Endodermal cell (in vitro differentiated cells): Measurements from ENCODE around the gene TPMT. TPM values are rescaled to one million over a fixed set of nuclear protein-coding genes. Genes with fewer than 3 reads are reported as not detected.

Experiments
- DNase-seq: peaks from one replicate; pipeline ENCODE4 v3.0.0-alpha.2; 2017
- H3K27ac ChIP-seq: 2 replicates; pipeline ENCODE4 v1.5.1; 2013; ENCODE audit warnings: mild to moderate bottlenecking, low read depth, low read length, moderate library complexity
- H3K27me3 ChIP-seq: 2 replicates; pipeline ENCODE4 v1.6.1; 2013; ENCODE audit warnings: mild to moderate bottlenecking, low read length, moderate library complexity; ENCODE audit not compliant: insufficient read depth, control insufficient read depth, poor library complexity, severe bottlenecking
- H3K36me3 ChIP-seq: 2 replicates; pipeline ENCODE4 v1.7.0; 2013; ENCODE audit warnings: mild to moderate bottlenecking, low read length, moderate library complexity; ENCODE audit not compliant: control insufficient read depth, insufficient read depth
- H3K4me1 ChIP-seq: one replicate; pipeline ENCODE4 v1.7.0; 2013; ENCODE audit warnings: low read length; ENCODE audit not compliant: control insufficient read depth, insufficient read depth
- H3K4me3 ChIP-seq: 2 replicates; pipeline ENCODE4 v1.5.1; 2013; ENCODE audit warnings: mild to moderate bottlenecking, low read length, moderate library complexity
- H3K9ac ChIP-seq: 2 replicates; pipeline ENCODE4 v1.6.1; 2013; ENCODE audit warnings: mild to moderate bottlenecking, low read length, moderate library complexity; ENCODE audit not compliant: poor library complexity, severe bottlenecking; ENCODE audit errors: extremely low read depth
- H3K9me3 ChIP-seq: 2 replicates; pipeline ENCODE4 v1.6.1; 2013; ENCODE audit warnings: mild to moderate bottlenecking, low read length, moderate library complexity; ENCODE audit not compliant: control insufficient read depth
- H3K27ac Mint-ChIP-seq: 2 replicates; pipeline ENCODE4 v1.8.0; 2020; ENCODE audit warnings: mixed read lengths
- H3K27me3 Mint-ChIP-seq: 2 replicates; pipeline ENCODE4 v1.8.0; 2021; ENCODE audit warnings: mild to moderate bottlenecking, mixed read lengths; ENCODE audit not compliant: insufficient read depth
- H3K36me3 Mint-ChIP-seq: 2 replicates; pipeline ENCODE4 v1.8.0; 2020; ENCODE audit warnings: low read depth, mixed read lengths
- H3K4me1 Mint-ChIP-seq: 2 replicates; pipeline ENCODE4 v1.8.0; 2020; ENCODE audit warnings: mixed read lengths
- H3K4me3 Mint-ChIP-seq: 2 replicates; pipeline ENCODE4 v1.8.0; 2020; ENCODE audit warnings: mild to moderate bottlenecking, moderate library complexity, mixed read lengths
- H3K9me3 Mint-ChIP-seq: 2 replicates; pipeline ENCODE4 v1.8.0; 2020; ENCODE audit warnings: mild to moderate bottlenecking, mixed read lengths
- CTCF ChIP-seq: fragments of 200-600 bp; sonication (generic); conservative IDR thresholded peaks from 2 replicates; pipeline ENCODE4 v1.5.0; 2021; ENCODE audit warnings: antibody characterized with exemption, mild to moderate bottlenecking
- WGBS, 2 experiments: methylation state at CpG; one replicate each; pipeline versions ENCODE4 v1.1.5 to v1.1.7; 2013; ENCODE audit warnings: missing lambda C conversion rate in 2 of 2, mixed read lengths in 1 of 2; ENCODE audit not compliant: insufficient coverage in 1 of 2, insufficient read length in 1 of 2; 5-methylcytosine and 5-hydroxymethylcytosine counted together
- total RNA-seq, 2 donors: library from RNA; stranded (reverse); fragmentation: NEBNext Ultra II Directional in 1 of 2; extraction: Animal tissue kit (Norgen Biotek cat#: 25700) in 1 of 2; gene quantifications; 2 replicates in 1 of 2; 3 replicates in 1 of 2; pipeline ENCODE4 v1.2.1, GENCODE V29; 2021

The TPMT gene
- total RNA-seq, 2 donors from 2014 or later: 14.0 to 15.8 TPM

DNA sequence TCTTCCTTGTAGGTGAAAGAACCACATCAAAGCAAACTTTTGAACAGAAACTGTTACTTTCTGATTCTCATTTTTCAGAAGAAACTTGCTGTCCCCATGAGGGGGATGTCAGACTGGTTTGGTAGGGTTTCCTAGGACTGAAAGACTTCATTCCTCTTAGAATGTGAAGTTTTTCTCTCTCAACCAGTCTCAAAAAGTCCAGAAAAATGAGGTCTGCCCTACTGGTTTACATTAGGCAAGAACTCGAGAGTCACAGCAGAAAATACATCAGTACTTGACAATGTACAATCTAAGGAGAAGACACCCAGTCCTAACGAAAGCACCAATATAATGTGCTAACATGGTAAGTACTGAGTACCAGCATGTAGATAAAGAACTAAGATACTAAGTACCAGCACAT, 19.7 kb downstream of the TPMT start:
- H3K4me3 Mint-ChIP-seq: no peak overlapping the region
- no peaks in the 10 kb centered on the region for H3K27me3 Mint-ChIP-seq
- no peak overlapping the region for H3K27ac Mint-ChIP-seq
- WGBS, 2 experiments: 91 to 100% methylated on average over 1 to 2 of the region's 2 CpGs
- no peaks in the 10 kb centered on the region for H3K9me3 ChIP-seq
- no peaks in the 10 kb centered on the region for H3K27me3 ChIP-seq
- no peak overlapping the region for H3K4me3 ChIP-seq
- no peak for DNase-seq
- peaks cover 50% of the 10 kb centered on the region for H3K36me3 Mint-ChIP-seq
- H3K27ac ChIP-seq: no peak overlapping the region
- peaks cover 41% of the 10 kb centered on the region for H3K36me3 ChIP-seq
- no peaks in the 10 kb centered on the region for H3K4me1 Mint-ChIP-seq
- no peak overlapping the region for H3K9ac ChIP-seq
- H3K9me3 Mint-ChIP-seq: no peaks in the 10 kb centered on the region
- TF ChIP-seq CTCF: no peak
- no peaks in the 10 kb centered on the region for H3K4me1 ChIP-seq

GRCh38 chr6:18132346-18132745, 22.5 kb downstream of the TPMT start:
- H3K36me3 Mint-ChIP-seq: peaks cover 38% of the 10 kb centered on the region
- Histone ChIP-seq H3K36me3 (peaks cover 18% of the 10 kb centered on the region), H3K4me3 (no peak overlapping the region), H3K4me1 (no peaks in the 10 kb centered on the region), H3K9me3 (no peaks in the 10 kb centered on the region), H3K27me3 (no peaks in the 10 kb centered on the region), H3K27ac (no peak overlapping the region), H3K9ac (no peak overlapping the region)
- H3K4me1 Mint-ChIP-seq: no peaks in the 10 kb centered on the region
- H3K27me3 Mint-ChIP-seq: no peaks in the 10 kb centered on the region
- H3K4me3 Mint-ChIP-seq: no peak overlapping the region
- H3K9me3 Mint-ChIP-seq: no peaks in the 10 kb centered on the region
- no peak for TF ChIP-seq CTCF
- no peak for DNase-seq
- 93 to 100% methylated on average over 1 to 3 of the region's 3 CpGs for WGBS, 2 experiments
- H3K27ac Mint-ChIP-seq: no peak overlapping the region

GRCh38 chr6:18126121-18126520, 28.8 kb downstream of the TPMT start:
- peaks cover 12% of the 10 kb centered on the region for H3K36me3 Mint-ChIP-seq
- Histone ChIP-seq H3K9me3 (no peaks in the 10 kb centered on the region), H3K4me3 (no peak overlapping the region), H3K36me3 (peaks cover 10% of the 10 kb centered on the region), H3K9ac (no peak overlapping the region), H3K27me3 (peaks cover 8% of the 10 kb centered on the region), H3K4me1 (no peaks in the 10 kb centered on the region), H3K27ac (no peak overlapping the region)
- 54 to 66% methylated on average over 5 of the region's 5 CpGs for WGBS, 2 experiments
- no peak for TF ChIP-seq CTCF
- H3K4me1 Mint-ChIP-seq: no peaks in the 10 kb centered on the region
- no peaks in the 10 kb centered on the region for H3K9me3 Mint-ChIP-seq
- H3K4me3 Mint-ChIP-seq: no peak overlapping the region
- DNase-seq: no peak
- H3K27me3 Mint-ChIP-seq: peaks cover 17% of the 10 kb centered on the region
- H3K27ac Mint-ChIP-seq: no peak overlapping the region
